Liver (tissue), 9 donors: ENCODE results near the gene MYO7B. TPM values are rescaled to one million over a fixed set of nuclear protein-coding genes. Genes with fewer than 3 reads are reported as not detected.

Experiments used
- DNase-seq: peaks from one replicate; pipeline ENCODE4 v3.0.0-alpha.2; 2017; ENCODE audit warnings: low spot score
- H3K27ac ChIP-seq, 2 donors: one replicate each; pipeline ENCODE4 v1.7.0; 2013; ENCODE audit warnings: inconsistent platforms in 2 of 2, low read length in 2 of 2, control low read depth in 1 of 2, low read depth in 1 of 2, mild to moderate bottlenecking in 1 of 2
- H3K27me3 ChIP-seq, 4 donors: one replicate each; pipeline versions ENCODE4 v1.6.1 to v1.7.0; 2013; ENCODE audit warnings: low read length in 3 of 4, inconsistent platforms in 1 of 4, mild to moderate bottlenecking in 1 of 4, moderate library complexity in 1 of 4; ENCODE audit not compliant: control insufficient read depth in 4 of 4, insufficient read depth in 4 of 4
- H3K36me3 ChIP-seq, 4 donors: one replicate each; pipeline versions ENCODE4 v1.6.1 to v1.7.0; 2013; ENCODE audit warnings: low read length in 3 of 4, mild to moderate bottlenecking in 3 of 4, low read depth in 1 of 4, moderate library complexity in 1 of 4; ENCODE audit not compliant: control insufficient read depth in 4 of 4, insufficient read depth in 3 of 4
- H3K4me1 ChIP-seq, 4 donors: one replicate each; pipeline versions ENCODE4 v1.6.1 to v1.7.0; 2013; ENCODE audit warnings: low read length in 3 of 4, mild to moderate bottlenecking in 3 of 4, moderate library complexity in 1 of 4; ENCODE audit not compliant: control insufficient read depth in 4 of 4, insufficient read depth in 4 of 4
- H3K4me3 ChIP-seq, 3 donors: one replicate each; pipeline versions ENCODE4 v1.6.1 to v1.7.0; 2013; ENCODE audit warnings: low read length in 3 of 3, control low read depth in 1 of 3, low read depth in 1 of 3, mild to moderate bottlenecking in 1 of 3
- H3K9ac ChIP-seq, 2 donors: one replicate each; pipeline ENCODE4 v1.7.0; 2013; ENCODE audit warnings: low read length in 2 of 2, mild to moderate bottlenecking in 2 of 2, moderate library complexity in 2 of 2, control low read depth in 1 of 2, low read depth in 1 of 2
- H3K9me3 ChIP-seq, 4 donors: one replicate each; pipeline versions ENCODE4 v1.6.1 to v1.7.0; 2013; ENCODE audit warnings: low read length in 3 of 4; ENCODE audit not compliant: control insufficient read depth in 4 of 4
- ATF3 ChIP-seq: IDR thresholded peaks from 2 replicates; pipeline ENCODE4 v1.6.1; 2016; ENCODE audit warnings: antibody characterized with exemption
- CTCF ChIP-seq: fragments of 150-350 bp; IDR thresholded peaks from 2 replicates; pipeline ENCODE4 v1.5.1; 2017; ENCODE audit warnings: improper control_type of control experiment, low read depth, low read length; ENCODE audit not compliant: missing input control
- EGR1 ChIP-seq, 2 donors: IDR thresholded peaks; 2 replicates each; pipeline ENCODE4 v1.6.1; 2016 to 2018; ENCODE audit warnings: antibody characterized with exemption in 2 of 2, low read depth in 2 of 2
- FOXA1 ChIP-seq: IDR thresholded peaks from 2 replicates; pipeline ENCODE4 v1.6.1; 2016; ENCODE audit warnings: antibody characterized with exemption
- FOXA2 ChIP-seq: IDR thresholded peaks from 2 replicates; pipeline ENCODE4 v1.6.1; 2016; ENCODE audit warnings: antibody characterized with exemption
- GABPA ChIP-seq, 2 donors: IDR thresholded peaks in 1 of 2; conservative IDR thresholded peaks in 1 of 2; 2 replicates each; pipeline ENCODE4 v1.6.1; 2016; ENCODE audit warnings: antibody characterized with exemption in 2 of 2, mild to moderate bottlenecking in 1 of 2, moderate library complexity in 1 of 2
- HNF4A ChIP-seq, 2 donors: conservative IDR thresholded peaks; 2 replicates each; pipeline ENCODE4 v1.6.1; 2016; ENCODE audit warnings: antibody characterized with exemption in 2 of 2, mild to moderate bottlenecking in 2 of 2
- HNF4G ChIP-seq: IDR thresholded peaks from 2 replicates; pipeline ENCODE4 v1.6.1; 2016; ENCODE audit warnings: antibody characterized with exemption
- MAX ChIP-seq: IDR thresholded peaks from 2 replicates; pipeline ENCODE4 v1.6.1; 2016; ENCODE audit warnings: antibody characterized with exemption
- NR2F2 ChIP-seq: IDR thresholded peaks from 2 replicates; pipeline ENCODE4 v1.6.1; 2016; ENCODE audit warnings: antibody characterized with exemption
- RAD21 ChIP-seq, 2 donors: IDR thresholded peaks; 2 replicates each; pipeline ENCODE4 v1.6.1; 2016; ENCODE audit warnings: antibody characterized with exemption in 2 of 2, mild to moderate bottlenecking in 2 of 2
- REST ChIP-seq: IDR thresholded peaks from 2 replicates; pipeline ENCODE4 v1.6.1; 2016; ENCODE audit warnings: antibody characterized with exemption, mild to moderate bottlenecking
- RXRA ChIP-seq, 2 donors: IDR thresholded peaks; 2 replicates each; pipeline ENCODE4 v1.6.1; 2017 to 2018; ENCODE audit warnings: antibody characterized with exemption in 2 of 2, mild to moderate bottlenecking in 1 of 2
- TAF1 ChIP-seq: conservative IDR thresholded peaks from 2 replicates; pipeline ENCODE4 v1.6.1; 2016; ENCODE audit warnings: antibody characterized with exemption, mild to moderate bottlenecking
- YY1 ChIP-seq: IDR thresholded peaks from 2 replicates; pipeline ENCODE4 v1.6.1; 2016; ENCODE audit warnings: antibody characterized with exemption, mild to moderate bottlenecking
- ZBTB33 ChIP-seq: IDR thresholded peaks from 2 replicates; pipeline ENCODE4 v1.6.1; 2016; ENCODE audit warnings: antibody characterized with exemption
- WGBS: extraction: QIAGEN DNeasy Blood & Tissue Kit; methylation state at CpG from one replicate; pipeline ENCODE4 v1.1.7; 2013; 5-methylcytosine and 5-hydroxymethylcytosine counted together
- polyA plus RNA-seq, 2 donors: library from polyadenylated mRNA; stranded (reverse) in 1 of 2; unstranded in 1 of 2; fragments of 200-250 nt in 1 of 2; fragments of >200 nt in 1 of 2; fragmentation: Nextera tagmentation in 1 of 2; extraction: Ambion mirVana in 1 of 2; gene quantifications; one replicate each; pipeline versions ENCODE4 v1.2.1 to v1.2.3, GENCODE V29; 2013 to 2015
- total RNA-seq, 2 donors: library from RNA; depleted of rRNA; stranded (reverse); fragments of >200 nt; gene quantifications; one replicate each; pipeline ENCODE4 v1.2.3, GENCODE V29; 2014
- donor health status: healthy.
- donor health status: healthy.
- donor health status: healthy.
- donor health status: healthy.
- donor health status: healthy.

Gene MYO7B
- total and polyA plus RNA-seq, 4 donors = 0.15 to 1.1 (median 0.64) TPM

- Histone ChIP-seq H3K9me3 (no peaks in the 10 kb centered on the region), H3K4me3 (no peak overlapping the region), H3K36me3 (peaks cover 8 to 21% (median 18%) of the 10 kb centered on the region in 4 donors), H3K27me3 (no peaks in the 10 kb centered on the region), H3K27ac (no peak overlapping the region), H3K9ac (no peak overlapping the region), H3K4me1 (peaks cover 0 to 3% (median 1%) of the 10 kb centered on the region in 4 donors)
- TF ChIP-seq EGR1 (IDR thresholded peaks at IDR 0.05; ENCODE audit: low read depth in 2 of 2) = no peak
- no peak for TF ChIP-seq ATF3
- TF ChIP-seq HNF4G = no peak
- TF ChIP-seq RXRA (IDR thresholded peaks at IDR 0.05) = no peak
- no peak for TF ChIP-seq HNF4A (conservative IDR thresholded peaks at IDR 0.05)
- TF ChIP-seq FOXA2 = no peak
- TF ChIP-seq YY1 = no peak
- no peak for TF ChIP-seq NR2F2
- no peak for TF ChIP-seq ZBTB33
- no peak for TF ChIP-seq GABPA (IDR thresholded peaks at IDR 0.05 in 1 of 2, conservative IDR thresholded peaks at IDR 0.05 in 1 of 2)
- TF ChIP-seq RAD21 (IDR thresholded peaks at IDR 0.05) = no peak
- no peak for TF ChIP-seq MAX
- WGBS = 85% methylated on average over 6 of the region's 6 CpGs
- DNase-seq = no peak
These were observed 20.0 kb upstream of the MYO7B start for GRCh38 chr2:127515383-127515915.

GRCh38 chr2:127516041-127516762 lies 19.3 kb upstream of the MYO7B start:
- no peaks in the 10 kb centered on the region for H3K27me3 ChIP-seq
- peaks cover 8 to 22% (median 19%) of the 10 kb centered on the region in 4 donors for H3K36me3 ChIP-seq
- 94% methylated on average over 14 of the region's 14 CpGs for WGBS
- H3K9me3 ChIP-seq = no peaks in the 10 kb centered on the region
- H3K4me3 ChIP-seq = no peak overlapping the region
- TF ChIP-seq TAF1 (no peak), YY1 (no peak), RAD21 (IDR thresholded peaks at IDR 0.05) (no peak), FOXA2 (no peak), ATF3 (no peak), REST (no peak), HNF4G (no peak), FOXA1 (no peak), CTCF (no peak)
- DNase-seq = no peak
- H3K27ac ChIP-seq = no peak overlapping the region
- H3K9ac ChIP-seq = no peak overlapping the region
- H3K4me1 ChIP-seq = peaks cover 0 to 3% (median 2%) of the 10 kb centered on the region in 4 donors
